GM19463 (cell line): ENCODE data around the gene CERCAM.
"Not testable (repeated sequence)": the region's sequence is repeated elsewhere in the genome, so short reads cannot be mapped to it uniquely, and the experiment has no call there.

Experiments used
- ATAC-seq: cut with Tn5 transposase; IDR thresholded peaks from one replicate; pipeline ENCODE4 v1.9.1; 2021; ENCODE audit warnings: mild to moderate bottlenecking, moderate library complexity; ENCODE audit not compliant: unreplicated experiment

Gene CERCAM

DNA sequence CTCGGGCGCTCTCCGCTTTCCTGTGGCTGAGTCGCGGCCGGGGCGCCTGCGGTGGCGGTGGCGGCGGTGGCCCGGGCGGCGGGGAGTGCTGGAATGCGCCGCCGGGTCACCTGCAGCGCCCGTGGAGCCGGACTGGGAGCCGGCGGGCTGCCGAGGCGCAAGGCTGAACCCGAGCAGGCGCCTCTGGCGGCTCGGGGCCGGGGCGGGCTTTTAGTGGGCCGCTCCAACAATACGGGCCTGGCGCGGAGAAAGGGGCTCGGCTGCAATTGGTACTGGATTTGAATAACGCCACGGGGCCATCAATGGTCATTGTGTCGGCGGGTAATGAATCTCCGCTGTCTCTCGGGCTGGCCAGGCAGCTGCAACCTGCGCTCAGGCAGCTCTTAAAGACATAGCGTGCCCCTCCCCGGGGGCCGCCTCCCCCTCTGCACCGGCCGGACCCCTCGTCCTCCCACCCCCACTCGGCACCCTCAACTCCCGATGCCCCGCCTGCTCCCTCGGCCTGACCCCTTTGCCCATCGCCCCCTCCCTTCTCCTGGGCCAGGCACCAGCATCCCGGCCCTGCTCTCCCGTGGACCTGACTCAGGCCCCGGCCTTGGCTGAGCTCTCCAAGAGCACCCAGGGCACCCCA, 27.4 kb upstream of the CERCAM start:
- no peak for ATAC-seq

DNA sequence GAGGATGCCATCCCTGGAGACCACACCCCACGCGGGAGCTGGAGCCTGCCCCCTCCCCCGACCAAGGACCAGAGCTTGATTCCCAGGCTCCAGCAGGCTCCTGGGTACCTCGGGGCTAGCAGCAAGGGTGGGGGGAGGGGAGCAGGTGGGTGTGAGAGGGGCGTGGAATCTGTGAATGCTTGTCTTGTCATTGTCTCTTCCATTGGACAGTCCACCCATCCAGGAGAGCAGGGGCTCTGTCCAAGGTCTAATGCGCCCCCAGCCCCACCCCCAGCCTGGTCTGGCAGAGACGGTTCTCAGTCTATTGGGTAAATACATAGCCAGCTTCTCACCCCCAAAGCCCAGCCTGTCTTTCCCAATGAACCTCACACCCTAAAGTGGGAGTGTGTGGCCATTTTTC, 26.7 kb upstream of the CERCAM start:
- no peak for ATAC-seq

DNA sequence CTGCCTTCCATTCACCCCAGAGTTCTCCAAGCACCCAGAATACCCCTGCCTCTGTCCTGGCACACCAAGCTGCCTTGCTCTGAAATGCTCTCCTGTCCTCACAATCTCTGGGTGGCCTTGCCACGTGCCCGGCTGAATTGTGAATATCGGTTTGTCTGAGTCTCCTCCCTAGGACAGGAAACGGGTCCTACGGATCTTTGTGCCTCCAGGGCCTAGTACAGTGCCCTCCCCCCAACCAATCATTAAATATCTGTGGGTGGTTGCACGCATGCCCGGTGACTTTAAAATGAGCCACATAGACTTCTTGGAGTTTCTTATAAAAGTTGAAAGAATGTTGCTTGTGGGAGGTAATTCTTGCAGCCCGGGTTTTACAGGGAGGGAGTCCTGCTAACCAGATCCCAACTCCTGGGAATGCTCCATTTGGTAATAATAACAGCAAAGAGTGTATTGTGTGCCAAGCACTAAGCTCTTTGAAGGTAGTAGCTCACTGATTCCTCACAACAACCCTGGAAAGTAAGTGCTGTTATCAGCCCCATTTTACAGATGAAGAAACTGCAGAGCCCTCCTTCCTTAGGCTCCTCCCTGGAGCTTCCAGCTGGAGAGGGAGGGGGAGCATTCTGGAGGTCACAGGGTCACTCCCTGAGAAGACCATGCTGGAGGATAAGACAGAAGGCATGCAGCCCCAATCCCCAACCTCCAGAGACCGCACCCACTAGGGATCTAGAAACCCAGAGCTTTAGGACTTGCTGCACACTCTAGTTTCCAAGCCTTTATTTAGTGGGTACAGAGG, 26.1 kb upstream of the CERCAM start:
- ATAC-seq: no peak

DNA sequence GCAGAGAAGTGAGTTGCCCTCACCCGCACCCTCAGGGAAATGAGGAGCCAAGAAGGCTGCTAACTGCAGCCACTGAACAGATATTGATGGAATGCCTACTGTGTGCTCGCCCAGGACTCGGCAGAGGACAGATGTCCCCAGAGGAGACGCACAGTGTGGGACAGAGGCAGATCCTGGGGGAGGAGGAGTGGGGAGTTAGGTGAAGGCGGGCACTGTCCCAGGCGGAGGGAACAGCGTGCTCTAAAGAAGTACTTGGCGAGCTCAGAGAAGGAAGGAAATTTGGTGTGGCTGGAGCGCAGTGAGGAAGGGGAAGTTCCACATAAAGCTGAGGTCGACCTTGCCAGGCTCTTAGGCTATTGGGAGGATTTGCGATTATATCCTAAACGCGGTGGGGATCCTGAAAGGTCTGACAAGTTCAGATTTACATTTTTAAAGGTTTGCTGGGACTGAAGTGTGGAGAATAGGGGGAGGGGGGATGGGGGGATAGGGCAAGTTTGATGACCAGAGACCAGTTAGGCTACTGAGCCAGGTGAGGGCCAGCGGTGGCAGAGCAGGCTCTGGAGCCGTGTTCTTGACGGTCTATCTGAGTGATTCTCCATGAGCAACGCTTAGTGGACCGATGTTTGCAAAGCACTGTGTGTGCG, 23.6 kb upstream of the CERCAM start:
- ATAC-seq: no peak

DNA sequence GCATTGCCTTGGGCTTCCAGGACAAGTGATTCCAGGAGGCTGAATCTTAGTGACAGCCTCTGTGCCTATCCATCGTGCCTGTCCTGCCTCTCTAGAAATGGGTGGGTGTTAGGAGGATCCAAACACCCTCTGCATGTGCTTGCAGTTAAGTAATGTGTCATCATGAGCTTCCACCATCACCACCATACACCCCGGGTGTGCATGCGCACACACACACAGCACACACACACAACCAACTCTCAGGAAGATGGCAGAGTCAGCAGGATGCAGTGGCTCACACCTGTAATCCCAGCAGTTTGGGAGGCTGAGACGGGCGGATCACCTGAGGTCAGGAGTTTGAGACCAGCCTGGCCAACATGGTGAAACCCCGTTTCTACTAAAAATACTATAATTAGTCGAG, 22.8 kb upstream of the CERCAM start:
- ATAC-seq: no peak

DNA sequence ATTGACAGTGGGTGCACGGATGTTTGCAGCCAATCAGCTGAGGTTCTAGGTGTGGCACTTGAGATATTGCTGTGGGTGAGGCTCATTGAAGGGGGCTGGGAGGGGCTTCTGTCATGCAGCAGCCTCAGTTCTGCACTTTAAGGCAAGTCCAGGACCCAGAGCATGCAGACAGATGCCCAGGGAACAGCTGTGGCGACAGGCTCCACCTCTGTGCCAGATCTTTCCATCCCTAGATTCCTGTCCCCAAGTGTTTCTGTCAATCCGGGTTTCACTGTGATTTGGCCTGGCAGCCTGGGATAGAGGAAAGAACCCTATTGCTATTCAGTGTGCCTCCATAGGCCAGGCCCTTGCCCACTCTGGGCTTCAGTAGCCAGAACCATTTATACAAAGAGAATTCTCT, 20.8 kb upstream of the CERCAM start:
- ATAC-seq: no peak

DNA sequence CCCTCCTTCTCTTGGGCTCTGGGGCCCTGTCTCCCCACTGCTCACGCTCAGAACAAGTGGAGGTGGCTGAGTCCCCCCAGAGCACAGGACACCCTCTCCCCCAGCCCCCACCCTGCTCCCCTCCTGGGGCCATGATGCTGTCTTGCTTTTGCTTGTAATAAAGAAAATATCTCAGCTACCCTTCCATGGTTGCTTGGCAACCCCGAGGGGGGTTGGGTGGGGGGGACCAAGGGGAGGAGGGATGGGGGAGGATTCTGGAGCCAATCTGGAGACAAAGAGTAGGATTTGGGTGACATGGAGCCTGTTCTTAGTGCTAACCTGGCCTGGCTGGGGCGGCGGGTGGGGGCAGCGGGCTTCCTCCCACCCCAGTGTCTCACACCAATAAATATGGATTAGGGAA, 16.1 kb upstream of the CERCAM start:
- no peak for ATAC-seq

DNA sequence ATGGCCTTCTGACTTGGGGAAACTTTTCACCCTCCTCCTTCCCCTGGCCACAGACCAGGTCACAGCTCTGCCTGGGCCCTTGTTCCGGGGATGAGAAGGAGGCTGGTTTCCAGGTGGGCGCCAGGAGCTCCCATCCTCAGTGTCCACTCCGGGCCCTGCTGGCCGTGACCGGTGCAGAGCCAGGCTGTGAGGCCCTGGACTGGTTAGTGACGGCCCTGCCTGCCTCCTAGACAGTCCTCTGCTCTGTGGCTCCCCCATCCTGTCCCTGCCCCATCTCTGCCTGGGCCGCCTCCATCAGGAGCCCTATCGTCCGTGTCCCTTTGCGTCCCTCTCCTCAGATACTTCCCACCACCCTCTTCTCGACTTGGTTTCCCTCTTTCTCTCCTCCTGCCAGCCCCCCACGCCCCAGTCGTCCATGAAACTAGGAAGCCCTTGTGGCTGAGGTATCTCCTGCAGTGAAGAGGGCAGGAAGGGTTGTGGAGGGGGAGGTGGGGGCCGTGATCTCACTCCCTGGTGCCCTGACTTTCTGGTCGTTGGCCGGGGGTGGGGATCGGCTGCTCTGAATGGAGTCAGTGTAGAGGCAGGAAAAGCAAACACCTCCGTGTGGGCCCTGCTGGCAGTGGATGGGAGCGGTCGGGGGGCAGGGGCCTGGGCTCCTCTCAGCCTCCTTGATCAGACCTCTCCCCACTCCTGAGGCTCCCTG, 15.4 kb upstream of the CERCAM start:
- ATAC-seq: no peak

DNA sequence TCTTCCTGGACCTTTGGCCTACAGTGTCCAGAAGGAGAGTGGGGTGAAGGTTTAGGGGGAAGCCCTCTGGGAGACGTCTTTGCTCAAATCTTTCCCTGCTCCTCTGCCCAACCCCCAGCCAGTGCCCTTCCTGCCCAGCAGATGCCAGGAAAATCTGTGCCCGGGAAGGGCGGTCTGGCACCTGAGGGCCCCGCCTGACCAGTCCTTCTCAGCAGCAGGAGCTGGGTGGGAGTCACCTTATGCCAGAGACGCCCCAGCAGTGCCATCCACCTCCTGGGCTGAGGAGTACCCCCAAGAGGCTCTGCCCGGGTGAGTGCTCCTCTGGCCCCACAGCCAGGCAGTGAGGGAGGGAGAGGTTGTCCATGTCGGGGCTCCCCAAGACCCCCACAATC, 14.9 kb upstream of the CERCAM start:
- ATAC-seq: no peak

DNA sequence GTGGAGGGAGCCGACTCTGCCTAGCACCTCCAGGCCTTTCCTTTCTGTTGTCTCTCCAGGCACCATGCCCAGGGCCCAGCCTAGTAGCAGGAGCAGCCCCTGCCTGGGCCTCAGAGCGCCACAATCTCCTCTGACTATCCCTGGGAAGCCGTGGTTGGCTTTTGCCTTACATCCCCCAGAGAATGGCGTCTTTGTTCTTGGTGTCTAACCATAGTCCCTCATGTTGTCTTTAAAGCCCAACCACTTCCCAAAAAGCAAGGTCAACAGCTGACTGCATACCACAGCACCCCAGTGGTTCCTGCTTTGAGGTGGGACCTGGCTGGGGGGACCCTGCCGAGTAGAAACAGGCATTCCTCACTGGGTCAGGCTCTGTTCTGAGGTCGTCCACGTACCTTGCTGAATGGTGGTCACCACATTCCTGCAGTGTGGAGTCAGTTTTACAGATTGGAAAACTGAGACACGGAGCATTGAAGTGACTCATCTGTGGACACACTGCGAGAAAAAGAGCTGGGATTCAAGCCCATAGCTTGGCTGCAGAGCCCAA, 13.7 kb upstream of the CERCAM start:
- no peak for ATAC-seq

DNA sequence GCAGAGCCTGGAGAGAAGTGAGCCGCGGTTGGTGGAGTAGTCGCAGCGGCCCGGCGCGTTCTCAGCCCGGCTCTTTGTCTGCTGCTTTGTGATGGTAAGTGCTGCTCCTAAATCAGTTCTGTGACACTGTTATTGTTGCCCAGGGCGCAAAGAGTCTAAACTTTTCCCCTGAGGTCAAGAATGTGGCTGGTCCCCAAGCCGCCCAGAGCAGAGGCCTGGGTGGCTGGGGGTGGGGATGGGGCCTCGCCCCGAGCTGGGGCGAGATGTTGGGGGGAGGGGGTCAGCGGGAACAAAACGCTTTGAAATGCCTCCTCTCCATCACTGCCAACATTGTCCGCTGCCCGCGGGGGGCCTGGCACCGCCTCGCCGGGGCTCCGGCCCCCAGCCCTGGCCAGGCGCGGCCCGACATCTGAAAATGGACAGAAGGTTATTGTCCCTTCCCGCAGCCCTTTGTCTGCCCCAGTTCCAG, 11.7 kb upstream of the CERCAM start:
- ATAC-seq: no peak

DNA sequence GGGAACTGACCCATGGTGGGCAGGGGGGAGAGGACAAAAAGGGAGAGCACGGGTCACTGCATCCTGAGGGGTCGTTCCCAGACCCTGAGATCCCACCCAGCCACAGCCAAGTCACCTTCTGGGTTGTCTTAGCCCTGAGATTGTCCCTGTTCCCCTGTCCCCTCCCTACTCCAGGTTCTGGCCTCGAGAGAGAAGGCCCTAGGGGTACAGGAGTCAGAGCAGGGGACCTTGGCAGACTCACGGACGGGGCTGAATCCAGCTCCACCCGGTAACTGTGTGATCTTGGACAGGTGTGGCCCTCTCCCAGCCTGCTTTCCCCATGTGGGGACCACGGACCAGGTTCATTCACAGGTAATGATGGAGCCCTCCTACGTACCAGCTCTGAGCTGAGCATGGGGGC, 11.2 kb upstream of the CERCAM start:
- ATAC-seq: no peak

DNA sequence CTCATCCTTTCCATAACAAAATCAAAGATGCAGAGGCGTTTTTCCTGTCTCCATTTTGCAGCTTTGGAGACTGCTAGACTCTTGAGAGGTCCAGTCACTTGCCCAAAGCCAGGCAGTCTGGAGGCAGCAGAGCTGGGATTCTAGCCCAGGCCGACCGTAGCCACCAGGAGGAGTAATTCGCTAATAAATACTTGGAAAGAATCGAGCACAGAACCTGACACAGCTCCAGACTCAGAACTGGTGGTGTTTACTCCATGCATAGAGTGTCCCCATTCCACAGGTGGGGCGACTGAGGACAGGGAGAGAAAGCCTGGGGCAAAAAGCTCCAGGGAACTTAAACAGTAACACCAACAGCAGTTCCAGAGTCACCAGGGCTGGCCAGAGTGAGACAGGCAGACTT, 10.7 kb upstream of the CERCAM start:
- no peak for ATAC-seq

DNA sequence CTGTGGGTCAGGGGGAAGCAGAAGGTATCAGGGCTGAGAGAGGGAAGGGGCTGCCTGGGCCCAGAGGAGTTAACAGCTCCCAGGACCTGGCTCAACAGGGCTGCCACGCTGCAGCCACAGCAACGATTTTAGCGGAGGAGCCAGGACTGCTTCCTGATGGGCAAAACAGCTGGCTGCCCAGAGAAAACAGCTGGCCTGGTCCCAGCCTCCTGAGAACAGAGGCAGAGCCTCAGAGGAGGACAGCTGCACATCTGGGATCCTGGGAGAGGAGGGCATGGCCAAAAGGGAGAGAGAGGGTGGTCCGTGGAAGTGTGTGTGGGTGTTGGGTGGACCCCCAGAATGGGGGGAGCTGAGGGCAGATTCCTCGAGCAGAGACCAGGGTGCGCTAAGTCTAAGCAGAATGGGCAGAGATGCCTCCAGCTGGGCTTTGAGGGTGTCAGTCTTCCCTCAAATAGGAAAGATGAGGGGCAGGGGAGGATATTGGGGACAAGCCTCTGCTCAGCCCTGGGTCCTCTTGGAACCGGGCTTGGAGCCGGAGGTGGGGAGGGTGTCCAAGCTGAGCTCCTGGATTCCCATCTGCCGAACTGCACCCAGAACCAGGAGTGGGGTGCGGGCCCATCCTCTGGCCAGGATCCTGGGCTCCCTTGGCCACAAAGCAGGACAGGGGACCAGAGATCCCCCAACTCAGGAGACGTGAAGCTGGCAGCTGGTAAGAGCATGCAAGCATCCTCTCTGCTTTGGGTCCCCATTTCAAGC, 9.1 kb upstream of the CERCAM start:
- ATAC-seq: no peak

DNA sequence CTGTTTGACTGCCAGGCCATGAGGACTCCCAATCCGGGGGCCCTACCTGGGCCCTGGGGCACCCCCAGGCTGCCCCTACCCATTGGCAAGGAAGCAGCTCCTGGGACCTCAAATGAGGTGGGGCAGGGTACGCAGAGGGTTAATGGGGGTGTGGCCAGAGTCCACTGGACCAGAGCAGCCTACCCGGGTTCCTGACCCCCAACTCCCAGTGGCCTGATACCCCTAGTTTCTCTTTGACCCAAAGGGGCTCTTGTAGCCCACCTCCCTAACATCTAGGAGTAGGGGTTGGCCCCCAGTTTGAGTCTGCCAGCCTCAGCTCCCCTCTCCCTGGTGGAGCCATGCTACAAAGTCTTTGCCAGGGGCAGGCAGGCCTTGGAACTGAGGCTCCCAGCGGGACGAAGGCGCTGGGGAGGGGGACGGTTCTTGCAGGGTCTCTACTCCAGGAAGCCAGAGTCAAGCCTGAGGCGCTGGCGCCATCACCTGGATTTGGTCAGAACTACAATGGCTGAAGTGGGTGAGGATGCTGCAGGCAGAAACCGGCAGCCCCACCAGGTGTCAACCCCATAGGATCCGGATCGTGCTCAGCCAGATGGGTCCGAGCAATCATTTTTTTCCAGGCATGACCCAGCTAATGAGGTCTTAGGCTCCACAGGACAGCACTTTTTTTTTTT, 8.4 kb upstream of the CERCAM start:
- ATAC-seq: no peak

DNA sequence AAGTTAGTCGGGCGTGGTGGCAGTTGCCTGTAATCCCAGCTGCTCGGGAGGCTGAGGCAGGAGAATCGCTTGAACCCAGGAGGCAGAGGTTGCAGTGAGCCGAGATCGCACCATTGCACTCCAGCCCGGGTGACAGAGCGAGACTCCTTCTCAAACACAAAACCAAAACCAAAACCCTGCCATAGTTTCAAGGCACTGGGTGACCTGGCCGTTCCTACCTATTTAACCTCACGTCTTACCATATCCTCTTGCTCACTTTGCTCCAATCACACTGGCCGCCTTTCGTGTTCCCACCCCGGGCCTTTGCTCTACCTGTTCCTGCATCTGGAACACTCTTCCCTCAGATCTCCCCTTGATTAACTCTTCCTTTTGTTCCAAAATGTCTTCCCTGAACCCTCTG, 6.9 kb upstream of the CERCAM start:
- not testable (repeated sequence) for ATAC-seq

DNA sequence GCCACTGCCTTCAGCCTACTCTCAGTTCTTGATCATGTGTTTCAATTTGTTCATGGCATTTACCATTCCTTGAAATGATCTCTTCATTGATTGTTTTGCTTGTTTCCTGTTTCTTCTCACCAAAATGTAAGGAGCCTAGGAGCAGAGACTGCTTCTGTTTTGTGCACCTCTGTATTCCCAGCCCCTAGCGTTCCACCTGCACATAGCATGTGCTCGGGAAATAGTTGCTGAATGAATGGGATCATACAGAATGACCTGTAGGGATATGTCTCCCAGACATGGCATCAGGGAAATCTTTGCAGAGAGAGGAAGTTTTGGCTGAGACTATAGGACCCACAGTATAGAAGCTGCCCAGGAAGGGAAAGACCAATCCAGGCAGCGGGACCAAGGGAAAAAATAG, 6.2 kb upstream of the CERCAM start:
- no peak for ATAC-seq

DNA sequence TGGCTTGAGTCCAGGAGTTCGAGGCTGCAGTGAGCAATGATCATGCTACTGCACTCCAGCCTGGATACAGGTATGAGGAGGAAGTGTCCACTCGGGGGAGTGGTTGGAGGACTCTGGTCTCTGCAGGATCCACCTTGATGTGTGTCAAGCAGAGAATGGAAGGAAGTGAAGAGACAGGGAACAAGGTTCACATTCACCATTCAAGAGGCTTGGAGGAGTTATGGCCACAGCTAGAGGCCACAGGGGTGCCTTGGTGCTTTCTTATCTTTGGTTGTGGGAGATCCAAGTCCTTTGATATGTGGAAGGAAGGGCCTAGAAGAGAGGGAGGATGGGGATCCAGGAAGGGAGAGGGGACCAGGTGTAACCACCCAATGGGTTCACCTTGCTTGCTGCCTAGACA, 5.4 kb upstream of the CERCAM start:
- ATAC-seq: no peak

DNA sequence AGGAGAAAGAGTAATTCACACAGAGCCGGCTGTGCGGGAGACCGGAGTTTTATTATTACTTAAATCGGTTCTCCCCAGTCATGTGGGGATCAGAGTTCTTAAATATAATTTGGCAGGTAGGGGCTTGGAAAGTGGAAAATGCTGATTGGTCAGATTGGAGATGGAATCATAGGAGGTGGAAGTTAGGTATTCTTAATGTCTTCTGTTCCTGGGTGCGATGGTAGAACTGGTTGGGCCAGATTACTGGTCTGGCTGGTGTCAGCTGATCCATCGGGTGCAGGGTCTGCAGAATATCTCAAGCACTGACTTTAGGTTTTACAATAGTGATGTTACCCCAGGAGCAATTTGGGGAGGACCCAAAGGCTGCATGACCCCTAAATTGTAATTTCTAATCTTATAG, 4.6 kb upstream of the CERCAM start:
- no peak for ATAC-seq

DNA sequence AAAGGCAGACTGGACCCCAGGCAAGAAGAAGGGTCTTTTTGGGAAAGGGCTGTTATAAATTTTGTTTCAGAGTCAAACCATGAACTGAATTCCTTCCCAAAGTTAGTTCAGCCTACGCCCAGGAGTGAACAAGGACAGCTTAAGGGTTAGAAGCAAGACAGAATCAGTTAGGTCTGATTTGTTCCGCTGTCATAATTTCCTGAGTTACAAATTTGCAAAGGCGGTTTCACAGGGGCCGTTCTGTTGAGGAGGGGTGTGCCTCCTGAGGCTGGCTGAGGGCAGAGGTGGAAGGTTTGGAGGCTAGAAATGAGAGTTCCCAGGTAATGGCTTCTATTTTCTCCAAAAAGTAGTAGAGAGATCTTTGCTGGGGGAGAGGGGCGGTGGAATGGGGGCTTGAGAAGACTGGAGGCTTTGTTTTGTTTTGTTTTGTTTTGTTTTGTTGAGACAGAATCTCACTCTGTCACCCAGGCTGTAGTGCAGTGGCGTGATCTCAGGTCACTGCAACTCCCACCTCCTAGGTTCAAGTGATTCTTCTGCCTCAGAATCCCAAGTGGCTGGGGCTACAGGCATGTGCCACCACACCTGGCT, 4.1 kb upstream of the CERCAM start:
- no peak for ATAC-seq
